HepG2 (cell line): ENCODE data around the gene PEX11G. TPM values are rescaled to one million over a fixed set of nuclear protein-coding genes. Genes with fewer than 3 reads are reported as not detected.

Experiments used
- ASH2L ChIP-seq: fragments of 300-600, 200-600 bp; sonication (generic); IDR thresholded peaks from 2 replicates; pipeline ENCODE4 v1.7.0; 2017; ENCODE audit warnings: low read depth, mild to moderate bottlenecking, moderate library complexity, mixed read lengths, low read length; ENCODE audit not compliant: insufficient read length
- CBX5 ChIP-seq: sonication (generic); formaldehyde crosslinking; IDR thresholded peaks from 2 replicates; pipeline ENCODE4 v1.4.0; 2020; ENCODE audit warnings: missing genetic modification reagents, borderline replicate concordance
- EZH2 ChIP-seq: conservative IDR thresholded peaks from 2 replicates; pipeline ENCODE4 v1.6.1; 2012; ENCODE audit warnings: mild to moderate bottlenecking, low read depth, low read length, moderate library complexity
- HNRNPUL1 ChIP-seq: fragments of 200-400 bp; formaldehyde crosslinking; IDR thresholded peaks from 2 replicates; pipeline ENCODE4 v1.6.1; 2017; ENCODE audit warnings: low read depth, mild to moderate bottlenecking, low read length, moderate library complexity
- KDM1A ChIP-seq: IDR thresholded peaks from 2 replicates; pipeline ENCODE4 v1.6.1; 2016; ENCODE audit warnings: missing compliant biosample characterization
- KDM6A ChIP-seq: IDR thresholded peaks from 2 replicates; pipeline ENCODE4 v1.6.1; 2016; ENCODE audit warnings: low read depth
- MAF1 ChIP-seq: sonication (generic); formaldehyde crosslinking; IDR thresholded peaks from 2 replicates; pipeline ENCODE4 v1.5.0; 2020; ENCODE audit warnings: missing genetic modification reagents, borderline replicate concordance
- MAFK ChIP-seq, 2 experiments: IDR thresholded peaks in 1 of 2; conservative IDR thresholded peaks in 1 of 2; 2 replicates each; pipeline ENCODE4 v1.6.1; 2011; ENCODE audit warnings: improper control_type of control experiment in 2 of 2, low read length in 2 of 2
- NR2C2 ChIP-seq: sonication (generic); formaldehyde crosslinking; IDR thresholded peaks from 2 replicates; pipeline ENCODE4 v1.4.0; 2020; ENCODE audit warnings: missing genetic modification reagents, mild to moderate bottlenecking, moderate library complexity, borderline replicate concordance
- PHF21A ChIP-seq: sonication (generic); formaldehyde crosslinking; IDR thresholded peaks from 2 replicates; pipeline ENCODE4 v1.5.0; 2020; ENCODE audit warnings: mild to moderate bottlenecking, missing genetic modification reagents
- PITX1 ChIP-seq: sonication (generic); formaldehyde crosslinking; IDR thresholded peaks from 2 replicates; pipeline ENCODE4 v1.5.1; 2020; ENCODE audit warnings: mild to moderate bottlenecking, missing genetic modification reagents
- PRMT3 ChIP-seq: sonication (generic); formaldehyde crosslinking; IDR thresholded peaks from 2 replicates; pipeline ENCODE4 v1.8.1; 2022; ENCODE audit warnings: low read depth, mild to moderate bottlenecking, moderate library complexity, missing genetic modification reagents, borderline replicate concordance
- RBM22 ChIP-seq: fragments of 200-400 bp; formaldehyde crosslinking; optimal IDR thresholded peaks from 2 replicates; pipeline ENCODE3; 2017; ENCODE audit warnings: mild to moderate bottlenecking, low read length, moderate library complexity
- SMARCE1 ChIP-seq: fragments of 450-650 bp; IDR thresholded peaks from 2 replicates; pipeline ENCODE4 v1.6.1; 2017; ENCODE audit warnings: borderline replicate concordance
- TAF15 ChIP-seq: fragments of 200-400 bp; formaldehyde crosslinking; IDR thresholded peaks from one replicate; pipeline ENCODE4 v1.6.1; 2018; ENCODE audit warnings: mild to moderate bottlenecking, low read depth, low read length; ENCODE audit not compliant: poor library complexity, severe bottlenecking
- TARDBP ChIP-seq: sonication (generic); formaldehyde crosslinking; IDR thresholded peaks from 2 replicates; pipeline ENCODE4 v1.8.0; 2022; ENCODE audit warnings: mild to moderate bottlenecking, missing genetic modification reagents
- ZNF484 ChIP-seq: sonication (generic); formaldehyde crosslinking; IDR thresholded peaks from 2 replicates; pipeline ENCODE4 v1.5.1; 2020; ENCODE audit warnings: mild to moderate bottlenecking, low read depth, missing genetic modification reagents, borderline replicate concordance
- ZNF567 ChIP-seq: sonication (generic); formaldehyde crosslinking; IDR thresholded peaks from 2 replicates; pipeline ENCODE4 v1.8.1; 2023; ENCODE audit warnings: mild to moderate bottlenecking, missing genetic modification reagents, borderline replicate concordance
- ZNF569 ChIP-seq: sonication (generic); formaldehyde crosslinking; IDR thresholded peaks from 2 replicates; pipeline ENCODE4 v1.5.0; 2020; ENCODE audit warnings: mild to moderate bottlenecking, missing genetic modification reagents, moderate library complexity, borderline replicate concordance
- ZNF589 ChIP-seq: sonication (generic); formaldehyde crosslinking; conservative IDR thresholded peaks from 2 replicates; pipeline ENCODE4 v1.8.0; 2022; ENCODE audit warnings: mild to moderate bottlenecking, moderate library complexity, missing genetic modification reagents
- ZNF674 ChIP-seq: sonication (generic); formaldehyde crosslinking; IDR thresholded peaks from 2 replicates; pipeline ENCODE4 v1.5.0; 2020; ENCODE audit warnings: low read depth, mild to moderate bottlenecking, missing genetic modification reagents
- ZSCAN31 ChIP-seq: sonication (generic); formaldehyde crosslinking; IDR thresholded peaks from 2 replicates; pipeline ENCODE4 v1.5.0; 2020; ENCODE audit warnings: low read depth, mild to moderate bottlenecking, missing genetic modification reagents
- polyA plus RNA-seq, 8 experiments: library from polyadenylated mRNA; depleted of rRNA in 3 of 8; stranded (reverse) in 7 of 8; unstranded in 1 of 8; fragments of >200 nt; fragmentation: Illumina TruSeq in 4 of 8; extraction: Trizol in 4 of 8; gene quantifications; 2 replicates each; pipeline versions ENCODE4 v1.2.1 to v1.2.3, GENCODE V29; 2011 to 2016; ENCODE audit warnings: low read depth in 4 of 8, missing spikeins in 1 of 8, mixed read lengths in 1 of 8; ENCODE audit not compliant: insufficient read depth in 1 of 8
- total RNA-seq, 5 experiments: library from RNA; depleted of rRNA; stranded (reverse); fragments of >200 nt; fragmentation: Illumina TruSeq; extraction: Trizol; gene quantifications; 2 replicates each; pipeline ENCODE4 v1.2.3, GENCODE V29; 2016; ENCODE audit warnings: low read depth in 1 of 5
- TF ChIP-seq, protein P1 (sequence below), 2 experiments: sonication (generic) in 1 of 2; formaldehyde crosslinking in 1 of 2; IDR thresholded peaks; 2 replicates each; pipeline versions ENCODE4 v1.5.1 to v1.6.1; 2011 to 2020; ENCODE audit warnings: borderline replicate concordance in 1 of 2, low read depth in 1 of 2, low read length in 1 of 2, mild to moderate bottlenecking in 1 of 2, missing genetic modification reagents in 1 of 2, moderate library complexity in 1 of 2
- TF ChIP-seq, protein P2 (sequence below): sonication (generic); formaldehyde crosslinking; IDR thresholded peaks from 2 replicates; pipeline ENCODE4 v1.4.0; 2020; ENCODE audit warnings: mild to moderate bottlenecking, missing genetic modification reagents
- TF ChIP-seq, protein P3 (sequence below): sonication (generic); formaldehyde crosslinking; IDR thresholded peaks from 2 replicates; pipeline ENCODE4 v1.4.0; 2020; ENCODE audit warnings: mild to moderate bottlenecking, low read depth, missing genetic modification reagents
- TF ChIP-seq, protein P4 (sequence below): sonication (generic); formaldehyde crosslinking; IDR thresholded peaks from 2 replicates; pipeline ENCODE4 v1.5.0; 2020; ENCODE audit warnings: missing genetic modification reagents, mild to moderate bottlenecking, borderline replicate concordance

The PEX11G gene
- total and polyA plus RNA-seq, 2 of the 13 experiments (the other 11 are each of a cell fraction or from before 2014, with no cell fraction given), result not detected

DNA sequence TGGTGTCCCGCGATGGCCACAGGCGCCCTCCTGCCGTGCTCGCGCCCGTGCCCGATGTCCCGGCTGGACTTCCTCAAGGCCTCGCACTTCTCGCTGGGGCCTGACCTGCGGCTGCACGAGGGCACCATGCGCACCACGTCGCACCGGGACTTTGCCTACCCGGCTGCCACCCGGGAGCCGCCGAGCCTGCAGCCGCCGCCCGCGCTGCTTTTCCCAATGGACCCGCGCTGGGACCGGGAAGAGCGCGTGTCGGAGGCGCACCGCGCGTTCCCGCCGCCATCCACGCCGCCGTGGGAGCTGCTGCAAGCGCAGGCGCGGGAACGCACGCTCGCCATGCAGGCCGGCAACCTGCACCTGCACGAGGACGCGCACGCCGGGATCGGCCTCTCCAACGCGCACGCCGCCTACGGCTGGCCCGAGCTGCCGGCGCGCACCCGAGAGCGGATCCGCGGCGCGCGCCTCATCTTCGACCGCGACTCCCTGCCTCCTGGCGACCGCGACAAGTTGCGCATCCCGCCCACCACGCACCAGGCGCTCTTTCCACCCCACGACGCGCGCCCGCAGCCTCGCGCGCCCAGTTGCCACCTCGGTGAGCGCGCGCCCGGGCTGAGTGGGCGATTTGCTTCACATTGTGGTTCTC, 12.1 kb upstream of the PEX11G start (continued):
- TF ChIP-seq, protein P1, sequence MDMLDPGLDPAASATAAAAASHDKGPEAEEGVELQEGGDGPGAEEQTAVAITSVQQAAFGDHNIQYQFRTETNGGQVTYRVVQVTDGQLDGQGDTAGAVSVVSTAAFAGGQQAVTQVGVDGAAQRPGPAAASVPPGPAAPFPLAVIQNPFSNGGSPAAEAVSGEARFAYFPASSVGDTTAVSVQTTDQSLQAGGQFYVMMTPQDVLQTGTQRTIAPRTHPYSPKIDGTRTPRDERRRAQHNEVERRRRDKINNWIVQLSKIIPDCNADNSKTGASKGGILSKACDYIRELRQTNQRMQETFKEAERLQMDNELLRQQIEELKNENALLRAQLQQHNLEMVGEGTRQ (IDR thresholded peaks at IDR 0.05; ENCODE audit: low read depth, low read length), result no peak
- TF ChIP-seq, protein P1 (CRISPR knock-in tag; IDR thresholded peaks at IDR 0.05; ENCODE audit: borderline replicate concordance), result no peak
- TF ChIP-seq, protein P2, sequence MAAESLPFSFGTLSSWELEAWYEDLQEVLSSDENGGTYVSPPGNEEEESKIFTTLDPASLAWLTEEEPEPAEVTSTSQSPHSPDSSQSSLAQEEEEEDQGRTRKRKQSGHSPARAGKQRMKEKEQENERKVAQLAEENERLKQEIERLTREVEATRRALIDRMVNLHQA (CRISPR knock-in tag), result no peak
- TF ChIP-seq KDM1A (no peak), TAF15 (no peak), ZNF484 (CRISPR knock-in tag) (no peak), ZNF569 (CRISPR knock-in tag) (no peak), HNRNPUL1 (no peak), MAFK (conservative IDR thresholded peaks at IDR 0.05 in 1 of 2, IDR thresholded peaks at IDR 0.05 in 1 of 2; ENCODE audit: low read length in 2 of 2) (no peak), PRMT3 (CRISPR knock-in tag) (no peak), SMARCE1 (no peak), TARDBP (CRISPR knock-in tag) (no peak; the same call in 1 of the 2 replicates), MAF1 (no peak), ZSCAN31 (CRISPR knock-in tag) (no peak), ZNF567 (no peak), ASH2L (no peak), CBX5 (no peak), RBM22 (no peak), ZNF674 (CRISPR knock-in tag) (no peak), PHF21A (CRISPR knock-in tag) (no peak), ZNF589 (peak; percentile 81; the same call in 1 of the 2 replicates), NR2C2 (CRISPR knock-in tag) (no peak), PITX1 (CRISPR knock-in tag) (no peak), EZH2 (no peak), KDM6A (CRISPR knock-in tag) (no peak)
- TF ChIP-seq, protein P3, sequence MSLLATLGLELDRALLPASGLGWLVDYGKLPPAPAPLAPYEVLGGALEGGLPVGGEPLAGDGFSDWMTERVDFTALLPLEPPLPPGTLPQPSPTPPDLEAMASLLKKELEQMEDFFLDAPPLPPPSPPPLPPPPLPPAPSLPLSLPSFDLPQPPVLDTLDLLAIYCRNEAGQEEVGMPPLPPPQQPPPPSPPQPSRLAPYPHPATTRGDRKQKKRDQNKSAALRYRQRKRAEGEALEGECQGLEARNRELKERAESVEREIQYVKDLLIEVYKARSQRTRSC (CRISPR knock-in tag), result no peak
- TF ChIP-seq, protein P4, sequence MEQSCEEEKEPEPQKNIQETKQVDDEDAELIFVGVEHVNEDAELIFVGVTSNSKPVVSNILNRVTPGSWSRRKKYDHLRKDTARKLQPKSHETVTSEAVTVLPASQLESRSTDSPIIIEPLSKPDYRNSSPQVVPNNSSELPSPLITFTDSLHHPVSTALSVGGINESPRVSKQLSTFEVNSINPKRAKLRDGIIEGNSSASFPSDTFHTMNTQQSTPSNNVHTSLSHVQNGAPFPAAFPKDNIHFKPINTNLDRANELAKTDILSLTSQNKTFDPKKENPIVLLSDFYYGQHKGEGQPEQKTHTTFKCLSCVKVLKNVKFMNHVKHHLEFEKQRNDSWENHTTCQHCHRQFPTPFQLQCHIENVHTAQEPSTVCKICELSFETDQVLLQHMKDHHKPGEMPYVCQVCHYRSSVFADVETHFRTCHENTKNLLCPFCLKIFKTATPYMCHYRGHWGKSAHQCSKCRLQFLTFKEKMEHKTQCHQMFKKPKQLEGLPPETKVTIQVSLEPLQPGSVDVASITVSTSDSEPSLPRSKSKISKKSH, result peak; percentile 60; the same call in 1 of the 2 replicates
